Activated naive CD4-positive, alpha-beta T cell treated with anti-CD3 and anti-CD28 coated beads for 36 hours (primary cell): Measurements from ENCODE around the gene CHERP. TPM values are rescaled to one million over a fixed set of nuclear protein-coding genes. Genes with fewer than 3 reads are reported as not detected.

ENCODE experiments used
- CTCF ChIA-PET: fragments of 350-600 bp; sonication (Branson Sonifier 250); formaldehyde crosslinking; loops from one replicate; lab custom pipeline; 2021; ENCODE audit warnings: antibody characterized with exemption; lab: Charles Lee
- DNase-seq: peaks from one replicate; pipeline ENCODE4 v3.0.0-alpha.2; 2020
- H3K27ac Mint-ChIP-seq: one replicate; pipeline ENCODE4 v1.8.0; 2021; ENCODE audit warnings: mild to moderate bottlenecking, mixed read lengths
- H3K27me3 Mint-ChIP-seq: one replicate; pipeline ENCODE4 v1.8.0; 2021; ENCODE audit warnings: low read depth, mixed read lengths
- H3K36me3 Mint-ChIP-seq: one replicate; pipeline ENCODE4 v1.8.0; 2021; ENCODE audit warnings: low read depth, mixed read lengths
- H3K4me1 Mint-ChIP-seq: one replicate; pipeline ENCODE4 v1.8.0; 2021; ENCODE audit warnings: low read depth, mixed read lengths
- H3K4me3 Mint-ChIP-seq: one replicate; pipeline ENCODE4 v1.8.0; 2021; ENCODE audit warnings: mild to moderate bottlenecking, moderate library complexity, mixed read lengths
- H3K9me3 Mint-ChIP-seq: one replicate; pipeline ENCODE4 v1.8.0; 2021; ENCODE audit warnings: mixed read lengths
- intact Hi-C: fragments of 100-400 bp; cut with micrococcal nuclease; formaldehyde crosslinking; loops from one replicate; pipeline ENCODE4 v1.15.1; 2023
- total RNA-seq, 2 experiments: library from RNA; stranded (reverse); gene quantifications; one replicate each; pipeline ENCODE4 v1.2.3, GENCODE V29; 2021

CHERP gene, protein sequence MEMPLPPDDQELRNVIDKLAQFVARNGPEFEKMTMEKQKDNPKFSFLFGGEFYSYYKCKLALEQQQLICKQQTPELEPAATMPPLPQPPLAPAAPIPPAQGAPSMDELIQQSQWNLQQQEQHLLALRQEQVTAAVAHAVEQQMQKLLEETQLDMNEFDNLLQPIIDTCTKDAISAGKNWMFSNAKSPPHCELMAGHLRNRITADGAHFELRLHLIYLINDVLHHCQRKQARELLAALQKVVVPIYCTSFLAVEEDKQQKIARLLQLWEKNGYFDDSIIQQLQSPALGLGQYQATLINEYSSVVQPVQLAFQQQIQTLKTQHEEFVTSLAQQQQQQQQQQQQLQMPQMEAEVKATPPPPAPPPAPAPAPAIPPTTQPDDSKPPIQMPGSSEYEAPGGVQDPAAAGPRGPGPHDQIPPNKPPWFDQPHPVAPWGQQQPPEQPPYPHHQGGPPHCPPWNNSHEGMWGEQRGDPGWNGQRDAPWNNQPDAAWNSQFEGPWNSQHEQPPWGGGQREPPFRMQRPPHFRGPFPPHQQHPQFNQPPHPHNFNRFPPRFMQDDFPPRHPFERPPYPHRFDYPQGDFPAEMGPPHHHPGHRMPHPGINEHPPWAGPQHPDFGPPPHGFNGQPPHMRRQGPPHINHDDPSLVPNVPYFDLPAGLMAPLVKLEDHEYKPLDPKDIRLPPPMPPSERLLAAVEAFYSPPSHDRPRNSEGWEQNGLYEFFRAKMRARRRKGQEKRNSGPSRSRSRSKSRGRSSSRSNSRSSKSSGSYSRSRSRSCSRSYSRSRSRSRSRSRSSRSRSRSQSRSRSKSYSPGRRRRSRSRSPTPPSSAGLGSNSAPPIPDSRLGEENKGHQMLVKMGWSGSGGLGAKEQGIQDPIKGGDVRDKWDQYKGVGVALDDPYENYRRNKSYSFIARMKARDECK
- 10 to 100 TPM; 54.4 to 54.7 TPM for total RNA-seq

DNA sequence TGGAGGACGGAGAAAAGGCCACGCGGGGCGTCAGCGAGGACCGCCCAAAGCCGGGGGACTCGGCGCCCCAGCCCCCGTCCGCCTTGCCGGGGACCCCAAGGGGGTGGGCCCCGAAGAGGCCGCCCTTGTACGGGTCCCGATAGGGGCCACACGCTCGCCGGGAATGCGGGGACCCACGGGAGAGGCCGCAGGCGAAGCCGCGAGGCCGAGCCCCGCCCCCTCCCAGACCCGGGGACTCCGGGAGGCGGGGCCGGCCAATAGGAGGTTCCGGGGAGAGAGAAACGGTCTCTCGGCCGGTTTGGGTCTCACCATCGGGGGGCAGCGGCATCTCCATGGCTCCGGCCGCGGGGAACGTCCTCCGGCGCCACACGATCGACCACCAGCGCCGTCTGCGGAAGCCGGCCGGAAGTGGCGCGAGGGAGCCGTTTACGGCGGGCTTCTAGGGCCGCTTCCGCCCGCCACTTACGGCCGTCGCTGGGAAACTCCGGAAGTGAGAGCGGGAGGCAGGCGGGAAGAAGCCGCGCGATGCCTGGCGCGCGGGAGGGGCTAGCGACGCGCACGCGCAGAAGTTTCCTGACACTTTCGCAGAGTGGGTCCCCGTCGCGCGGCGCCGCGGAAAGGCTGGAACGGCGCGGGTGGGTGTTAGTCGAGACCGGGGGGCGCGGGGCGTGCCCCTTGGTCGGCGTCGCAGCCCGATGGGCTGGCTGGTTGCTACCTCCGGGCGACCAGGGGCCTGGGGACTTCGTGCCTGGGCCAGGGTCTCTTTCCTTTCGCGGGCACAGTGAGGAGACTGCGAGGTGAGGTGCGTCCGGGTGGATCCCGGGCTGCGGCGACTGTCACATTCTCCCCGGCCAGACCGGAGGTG lies at the start of gene CHERP:
CHERP (minus strand) TSS at position 393 of the 865 bp plus-strand sequence; CDS start at position 334, 59 bp downstream.
- Mint-ChIP-seq H3K4me3 (peak within 1 kb of the TSS; percentile 95), H3K4me1 (peaks cover 63% of the 10 kb centered on the region), H3K27me3 (no peaks in the 10 kb centered on the region), H3K27ac (peak within 1 kb of the TSS; percentile 92), H3K9me3 (no peaks in the 10 kb centered on the region), H3K36me3 (peaks cover 40% of the 10 kb centered on the region)
- peak; percentile 94 for DNase-seq
- CTCF ChIA-PET, result no interaction called here
- intact Hi-C loops, result loop anchor here (1.0 to 2.0 kb wide), 7 partner anchors 25 to 767 kb away; partner anchors contain the start of genes C19orf44, CALR3, DDA1 and KLF2

DNA sequence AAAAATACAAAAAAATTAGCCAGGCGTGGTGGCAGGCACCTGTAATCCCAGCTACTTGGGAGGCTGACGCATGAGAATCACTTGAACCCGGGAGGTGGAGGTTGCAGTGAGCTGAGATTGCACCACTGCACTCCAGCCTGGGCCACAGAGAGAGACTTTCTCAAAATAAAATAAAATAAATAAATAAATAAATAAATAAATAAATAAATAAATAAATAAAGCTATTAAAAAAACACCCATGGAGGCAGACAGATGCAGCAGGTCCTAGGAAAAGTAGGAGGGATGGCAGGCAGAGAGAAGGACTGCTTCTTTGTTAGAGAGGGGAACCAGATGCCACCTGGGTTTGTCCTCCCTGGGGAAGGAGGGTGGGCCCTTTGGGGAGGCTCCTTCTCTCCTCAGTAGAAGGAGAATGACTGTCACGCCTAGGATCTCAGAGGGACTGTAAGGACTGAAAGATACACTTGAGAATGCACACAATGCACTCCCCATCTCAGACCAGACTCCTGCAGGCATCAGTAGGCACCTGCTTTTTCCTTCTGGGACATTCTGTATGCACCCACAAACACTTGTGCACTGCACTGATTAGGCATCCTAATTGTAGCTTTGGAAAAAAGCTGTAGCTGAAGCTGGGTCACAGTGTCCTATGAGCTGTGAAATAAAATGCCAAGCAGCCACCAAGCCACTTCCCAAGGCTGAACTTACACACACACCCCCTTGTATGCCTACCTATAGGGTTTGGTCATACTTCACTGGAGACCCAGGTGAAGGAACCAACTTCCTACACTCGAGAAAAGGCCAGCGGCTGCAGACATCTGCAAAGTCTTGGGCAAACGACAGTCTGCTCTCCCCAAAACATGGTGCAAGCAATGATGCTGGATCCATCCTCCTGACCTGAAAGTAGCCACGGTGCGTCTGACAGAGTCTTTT lies 48.9 kb upstream of the CHERP start:
- peaks cover 3% of the 10 kb centered on the region for H3K36me3 Mint-ChIP-seq
- CTCF ChIA-PET, result interaction anchor here (0.6 to 1.0 kb wide), 4 partner anchors 24 to 184 kb away, joined by 3 read pairs; no protein-coding TSS in a partner anchor
- no peaks in the 10 kb centered on the region for H3K27me3 Mint-ChIP-seq
- no peaks in the 10 kb centered on the region for H3K9me3 Mint-ChIP-seq
- peaks cover 81% of the 10 kb centered on the region for H3K4me1 Mint-ChIP-seq
- no peak for DNase-seq
- H3K4me3 Mint-ChIP-seq, result no peak overlapping the region
- H3K27ac Mint-ChIP-seq, result no peak overlapping the region
- intact Hi-C loops, result no loop called here

DNA sequence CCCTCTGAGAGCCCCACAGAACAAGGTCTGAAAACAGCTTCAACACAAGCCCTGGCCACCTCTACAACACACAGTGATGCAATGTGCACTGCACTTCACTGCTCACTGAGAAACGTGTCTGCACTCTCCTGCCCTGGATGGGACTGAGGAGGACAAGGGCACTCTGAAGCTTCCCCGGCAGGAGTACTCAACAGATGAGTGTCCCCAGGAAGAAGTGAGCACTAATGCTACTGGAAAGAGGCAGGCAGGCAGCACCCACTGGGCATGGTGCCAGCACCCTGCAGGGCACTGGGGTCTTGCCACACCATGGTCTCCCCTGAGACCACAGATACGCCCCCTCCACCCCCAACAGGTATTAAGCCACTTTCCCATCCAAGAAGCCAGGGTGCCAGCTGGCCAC lies 47.7 kb upstream of the CHERP start:
- Mint-ChIP-seq H3K36me3 (peaks cover 3% of the 10 kb centered on the region), H3K4me3 (no peak overlapping the region), H3K27ac (no peak overlapping the region), H3K4me1 (peaks cover 81% of the 10 kb centered on the region), H3K9me3 (no peaks in the 10 kb centered on the region), H3K27me3 (no peaks in the 10 kb centered on the region)
- DNase-seq, result no peak
- CTCF ChIA-PET, result no interaction called here
- intact Hi-C loops, result loop anchor here (5.0 kb wide), 3 partner anchors 258 to 513 kb away; partner anchors contain the start of genes HAUS8, MYO9B and TPM4

DNA sequence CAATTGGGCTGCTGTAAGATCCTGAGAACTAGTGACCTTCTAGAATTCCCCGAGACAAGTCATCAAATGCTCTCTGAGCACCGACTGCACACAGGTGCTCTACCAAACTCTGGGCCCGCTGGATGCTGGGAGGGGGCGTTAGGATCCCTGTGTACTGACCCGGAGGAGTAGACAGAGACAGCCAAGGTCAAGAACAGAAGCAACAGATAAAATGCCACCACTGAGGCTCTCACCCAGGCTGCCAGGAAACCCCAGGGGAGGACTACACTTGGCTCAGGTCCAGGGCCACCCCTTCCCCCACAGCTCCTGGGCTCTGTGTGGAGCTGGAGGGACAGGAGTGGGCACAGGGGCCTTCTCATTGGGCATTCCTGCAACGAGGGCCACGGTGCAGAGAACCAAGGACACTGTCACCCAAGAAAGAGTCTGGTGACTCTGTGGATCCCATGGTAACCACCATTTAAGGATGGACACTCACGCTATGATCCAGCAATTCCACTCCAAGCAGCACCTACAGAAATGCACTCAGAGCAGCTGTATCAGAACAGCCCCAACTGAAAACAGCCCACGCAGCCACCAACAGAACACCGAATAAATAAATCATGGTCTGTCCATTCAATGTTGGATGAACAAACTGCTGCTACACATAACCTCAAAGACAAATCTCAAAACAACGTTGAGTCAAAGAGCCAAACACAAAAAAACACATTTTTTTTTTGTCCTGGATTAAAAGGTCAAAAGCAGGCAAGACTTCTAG lies 46.8 kb upstream of the CHERP start:
- H3K27ac Mint-ChIP-seq, result peak overlapping the region; percentile 82
- intact Hi-C loops, result loop anchor here (1.0 to 5.0 kb wide), 5 partner anchors 39 to 512 kb away; partner anchors contain the start of genes HAUS8, MED26, MYO9B and SMIM7
- no peak for DNase-seq
- peak overlapping the region; percentile 79 for H3K4me3 Mint-ChIP-seq
- CTCF ChIA-PET, result no interaction called here
- peaks cover 3% of the 10 kb centered on the region for H3K36me3 Mint-ChIP-seq
- H3K9me3 Mint-ChIP-seq, result no peaks in the 10 kb centered on the region
- no peaks in the 10 kb centered on the region for H3K27me3 Mint-ChIP-seq
- peaks cover 78% of the 10 kb centered on the region for H3K4me1 Mint-ChIP-seq

DNA sequence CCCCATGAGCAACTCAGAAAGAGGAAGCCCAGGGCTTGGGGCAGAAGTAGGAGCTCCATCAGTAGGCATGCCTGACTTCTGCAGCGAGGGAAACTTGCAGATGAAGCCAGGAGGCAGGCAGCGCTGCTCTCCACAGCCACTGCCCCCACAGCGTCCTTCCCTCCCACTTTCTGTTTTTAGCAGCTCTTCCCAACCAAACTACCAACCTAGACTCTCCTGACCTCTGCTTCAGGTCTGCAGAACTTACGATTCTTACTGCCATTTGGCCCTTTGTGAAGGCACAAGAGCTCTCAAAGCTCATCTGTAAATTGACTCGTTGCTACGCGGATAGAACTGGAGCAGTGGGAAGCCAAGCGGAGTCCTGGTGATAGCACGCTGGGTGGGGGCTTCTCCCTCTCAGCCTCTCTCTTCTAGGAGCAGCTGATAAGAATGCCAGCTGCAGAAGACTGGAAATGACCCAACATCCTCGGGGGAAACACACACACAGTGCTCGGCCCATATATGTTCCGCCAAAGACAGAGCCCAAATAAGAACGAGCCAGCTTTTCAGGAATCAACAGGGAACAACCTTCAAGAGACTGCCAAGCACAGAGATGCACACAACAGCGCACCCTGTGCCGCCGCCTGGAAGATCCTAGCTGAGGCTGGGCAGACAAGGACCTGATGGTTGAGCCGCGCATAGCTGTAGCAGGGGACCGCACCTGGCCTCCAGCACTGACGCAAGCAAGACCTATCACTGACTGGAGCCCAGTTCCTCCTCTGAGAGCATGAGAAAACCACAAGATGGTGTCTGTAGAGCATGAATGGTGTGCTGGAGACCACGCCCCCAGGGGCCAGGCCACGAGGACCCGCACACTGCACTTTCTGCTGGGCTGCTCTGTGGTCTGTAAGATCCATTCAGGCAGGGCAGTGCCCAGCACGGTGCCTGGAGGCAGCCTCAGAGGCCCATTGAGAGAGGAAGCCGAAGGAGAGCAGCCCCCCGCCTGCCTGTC lies 45.9 kb upstream of the CHERP start:
- Mint-ChIP-seq H3K4me3 (peak overlapping the region; percentile 79), H3K27ac (peak overlapping the region; percentile 82), H3K4me1 (peaks cover 78% of the 10 kb centered on the region), H3K36me3 (peaks cover 3% of the 10 kb centered on the region), H3K27me3 (no peaks in the 10 kb centered on the region), H3K9me3 (no peaks in the 10 kb centered on the region)
- intact Hi-C loops, result loop anchor here (1.0 to 5.0 kb wide), 5 partner anchors 40 to 511 kb away; partner anchors contain the start of genes HAUS8, MED26, MYO9B and SMIM7
- DNase-seq, result peak; percentile 89
- CTCF ChIA-PET, result interaction anchor here (0.7 to 1.5 kb wide), 7 partner anchors 15 to 126 kb away, joined by 3 to 5 read pairs (median 4); no protein-coding TSS in a partner anchor

DNA sequence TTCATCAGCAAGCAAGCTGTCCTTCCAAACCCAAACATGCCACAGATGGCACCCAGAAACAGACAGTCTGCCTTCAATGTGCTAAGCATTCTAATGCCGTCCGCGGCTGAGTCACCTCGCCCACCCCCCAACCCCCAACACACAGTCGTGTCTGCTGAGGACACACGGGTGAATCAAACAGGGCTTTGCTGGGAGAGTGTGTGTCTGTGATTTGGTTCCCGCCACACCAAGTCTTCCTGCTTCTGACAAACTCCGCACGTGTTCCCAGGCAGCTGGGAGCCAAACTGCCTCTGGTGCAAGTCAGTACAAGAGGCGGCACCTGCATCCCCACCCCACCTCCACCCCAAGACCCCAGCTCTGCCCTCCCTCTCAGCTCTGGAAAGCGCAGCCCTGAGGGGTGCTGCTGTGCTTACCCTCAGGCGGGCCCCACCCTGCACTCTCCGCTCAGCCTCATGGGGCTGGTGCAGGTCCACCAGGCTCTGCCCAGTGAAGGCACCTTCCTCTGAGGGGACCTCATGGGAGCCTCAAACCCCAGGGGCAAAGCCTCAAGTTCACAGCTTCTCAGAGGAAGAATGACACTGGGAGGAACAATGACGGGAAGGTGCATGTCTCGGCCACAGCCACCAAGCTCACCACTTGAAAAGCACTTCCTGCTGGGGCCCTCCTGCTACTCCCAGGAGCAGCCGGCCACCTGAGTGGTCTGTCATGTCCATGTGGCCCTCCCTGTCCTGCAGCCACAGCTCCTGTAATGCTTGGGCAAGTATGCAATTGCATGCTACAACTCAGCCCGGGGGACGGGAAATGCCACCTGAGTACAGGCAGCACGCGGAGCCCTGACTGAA lies 45.0 kb upstream of the CHERP start:
- DNase-seq, result peak; percentile 84
- H3K27ac Mint-ChIP-seq, result peak overlapping the region; percentile 82
- intact Hi-C loops, result loop anchor here (5.0 kb wide), 3 partner anchors 255 to 510 kb away; partner anchors contain the start of genes HAUS8, MYO9B and TPM4
- CTCF ChIA-PET, result interaction anchor here (0.7 to 1.5 kb wide), 5 partner anchors 14 to 70 kb away, joined by 3 to 4 read pairs (median 3); no protein-coding TSS in a partner anchor
- H3K4me1 Mint-ChIP-seq, result peaks cover 80% of the 10 kb centered on the region
- H3K36me3 Mint-ChIP-seq, result peaks cover 3% of the 10 kb centered on the region
- no peaks in the 10 kb centered on the region for H3K9me3 Mint-ChIP-seq
- peak overlapping the region; percentile 79 for H3K4me3 Mint-ChIP-seq
- no peaks in the 10 kb centered on the region for H3K27me3 Mint-ChIP-seq

DNA sequence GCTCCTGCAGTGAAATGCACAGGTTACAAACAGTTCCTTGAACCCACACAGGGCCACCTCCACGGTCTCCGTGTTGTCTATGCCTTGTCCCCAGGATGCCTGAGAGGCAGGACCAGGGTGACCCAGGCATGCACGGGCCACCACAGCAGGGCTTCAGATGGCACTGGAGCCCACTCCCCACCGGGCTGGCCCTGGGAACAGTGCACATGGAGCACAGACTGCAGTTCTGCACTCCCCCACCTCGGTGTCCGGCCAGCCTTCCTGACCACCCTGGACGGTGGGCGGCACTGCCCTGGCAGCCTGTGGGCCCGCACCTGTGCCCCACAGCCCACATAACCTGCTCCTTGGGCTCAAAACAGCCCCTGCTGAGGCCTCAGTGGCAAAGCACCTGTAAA lies 44.2 kb upstream of the CHERP start:
- Mint-ChIP-seq H3K27me3 (no peaks in the 10 kb centered on the region), H3K9me3 (no peaks in the 10 kb centered on the region), H3K4me1 (peaks cover 79% of the 10 kb centered on the region), H3K4me3 (peak overlapping the region; percentile 79), H3K27ac (peak overlapping the region; percentile 82), H3K36me3 (peaks cover 3% of the 10 kb centered on the region)
- intact Hi-C loops, result loop anchor here (5.0 kb wide), 3 partner anchors 254 to 509 kb away; partner anchors contain the start of genes HAUS8, MYO9B and TPM4
- CTCF ChIA-PET, result no interaction called here
- DNase-seq, result no peak

DNA sequence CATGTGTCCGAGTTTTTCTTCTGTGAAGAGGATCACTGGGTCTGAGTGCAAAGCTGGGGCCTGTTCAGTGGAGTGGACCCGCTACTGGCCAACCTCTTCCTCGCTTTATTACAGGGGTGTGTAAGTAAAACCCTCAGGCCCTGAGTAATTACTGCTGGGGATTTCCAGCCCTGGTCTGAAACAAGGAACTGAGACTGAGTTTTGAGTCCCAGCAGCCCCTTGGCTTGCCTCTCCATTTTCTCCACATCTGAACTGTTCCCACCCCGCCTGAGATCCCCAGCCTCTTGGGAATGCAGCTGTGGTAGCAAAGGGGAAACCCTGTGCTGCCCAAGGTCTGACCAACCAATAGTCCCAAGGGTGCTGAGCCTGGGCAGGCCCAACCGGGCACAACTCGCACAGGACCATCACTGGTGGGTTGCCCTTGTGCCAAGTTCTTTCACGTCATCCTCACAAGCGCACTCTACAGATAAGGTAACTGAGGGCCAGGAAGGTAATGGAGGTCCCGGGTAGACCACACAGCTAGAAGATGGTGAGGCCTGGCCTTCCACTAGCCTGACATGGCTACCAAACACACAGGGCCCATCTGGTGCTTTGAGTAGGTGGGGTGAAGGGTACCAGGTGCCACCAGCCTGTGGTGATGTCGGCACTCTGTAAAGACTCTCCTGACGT lies 43.7 kb upstream of the CHERP start:
- peak; percentile 80 for DNase-seq
- peaks cover 81% of the 10 kb centered on the region for H3K4me1 Mint-ChIP-seq

More for the DNA sequence above, 43.7 kb upstream of the CHERP start:
- CTCF ChIA-PET, result no interaction called here
- Mint-ChIP-seq H3K27me3 (no peaks in the 10 kb centered on the region), H3K36me3 (peaks cover 3% of the 10 kb centered on the region), H3K27ac (peak overlapping the region; percentile 82), H3K4me3 (peak overlapping the region; percentile 79), H3K9me3 (no peaks in the 10 kb centered on the region)
- intact Hi-C loops, result loop anchor here (5.0 kb wide), 3 partner anchors 254 to 509 kb away; partner anchors contain the start of genes HAUS8, MYO9B and TPM4
